ENCODE measurements around the gene RNF181.

The RNF181 gene

DNA sequence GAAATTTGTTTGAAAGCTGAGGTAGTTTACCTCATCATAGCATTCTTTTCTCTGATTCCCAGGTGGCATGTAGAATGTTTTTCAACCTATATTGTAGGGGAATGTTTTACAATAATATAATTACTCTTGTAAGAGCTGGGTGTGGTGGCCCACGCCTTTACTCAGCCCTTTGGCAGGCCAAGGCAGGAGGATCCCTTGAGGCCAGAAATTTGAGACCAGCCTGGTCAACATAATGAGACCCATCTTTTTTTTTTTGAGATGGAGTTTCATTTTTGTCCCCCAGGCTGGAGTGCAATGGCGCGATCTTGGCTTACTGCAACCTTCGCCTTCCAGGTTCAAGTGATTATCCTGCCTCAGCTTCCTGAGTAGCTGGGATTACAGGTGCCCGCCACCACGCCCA, 24.1 kb downstream of the RNF181 start:
- no peak for DNase-seq

DNA sequence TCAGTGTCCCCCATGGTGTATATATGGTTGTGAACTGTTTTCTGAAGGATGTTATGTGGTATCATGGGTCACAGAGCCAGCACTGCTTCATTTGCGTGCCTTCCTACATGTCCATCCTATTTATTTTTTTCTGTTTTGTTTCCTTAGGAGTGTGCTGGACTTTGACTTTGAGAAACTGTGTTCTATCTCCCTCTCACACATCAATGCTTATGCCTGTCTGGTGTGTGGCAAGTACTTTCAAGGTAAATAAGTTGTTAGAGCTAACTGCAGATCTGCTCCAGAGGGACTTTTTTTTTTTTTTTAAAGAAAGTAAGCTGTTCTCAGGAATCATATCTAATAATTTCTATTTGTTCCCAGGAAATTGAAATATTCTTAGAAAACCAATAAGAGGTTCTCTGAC, 25.8 kb downstream of the RNF181 start:
- no peak for DNase-seq

DNA sequence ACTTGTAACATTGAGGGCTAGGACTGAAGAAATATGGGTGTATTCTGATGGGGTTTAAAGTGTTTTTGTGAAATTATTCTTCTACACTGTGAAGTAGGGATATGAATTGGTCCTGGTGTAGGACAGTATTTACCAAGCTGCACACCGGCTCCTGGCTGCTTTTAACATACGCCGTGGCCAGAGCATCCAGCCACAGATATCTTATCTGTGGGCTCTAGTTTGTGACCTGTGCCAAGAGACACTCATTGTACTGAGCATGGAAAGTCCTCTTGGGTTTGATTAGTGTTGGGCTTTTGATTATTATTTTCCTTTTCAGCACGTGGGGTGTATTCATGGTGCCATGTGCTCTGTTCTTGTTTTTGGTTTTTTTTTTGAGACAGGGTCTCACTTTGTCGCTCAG, 28.4 kb downstream of the RNF181 start:
- no peak for DNase-seq

DNA sequence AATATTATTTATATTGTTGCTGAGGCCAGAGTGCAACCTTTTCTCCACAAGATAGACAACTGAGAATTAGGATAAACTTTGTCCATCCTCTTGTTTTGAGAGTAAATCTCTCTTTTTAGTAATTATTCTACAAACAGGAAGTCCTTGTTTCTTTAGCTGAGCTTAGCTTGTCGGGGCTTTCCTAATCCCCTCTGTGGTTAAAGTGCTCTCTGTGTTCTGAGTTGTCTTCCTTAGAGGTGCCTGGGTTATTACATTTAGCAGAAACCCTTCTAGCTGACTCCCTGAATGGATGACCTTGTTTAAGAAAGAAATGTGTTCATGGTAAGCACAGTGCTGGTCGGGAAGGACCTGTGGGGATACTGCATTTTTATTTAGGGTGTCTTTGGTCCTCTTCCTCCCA, 33.1 kb downstream of the RNF181 start:
- DNase-seq: no peak

DNA sequence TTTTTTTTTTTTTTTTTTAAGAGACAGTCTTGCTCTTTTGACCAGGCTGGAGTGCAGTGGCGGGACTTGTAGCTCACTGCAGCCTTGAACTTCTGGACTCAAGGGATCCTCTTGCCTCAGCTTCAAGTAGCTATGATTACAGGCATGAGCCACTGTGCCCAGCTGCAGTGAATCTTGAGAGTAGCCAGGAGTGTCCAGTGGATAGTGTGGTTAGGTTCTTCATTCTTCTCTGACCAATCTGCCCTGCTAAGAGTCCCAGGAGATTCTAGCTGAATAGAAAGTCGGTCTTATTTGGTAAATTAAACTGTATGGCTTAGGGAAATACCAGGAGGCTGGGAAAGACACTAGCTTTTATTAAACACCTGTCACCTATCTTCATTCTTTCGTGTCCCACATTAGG, 35.8 kb downstream of the RNF181 start:
- no peak for DNase-seq

DNA sequence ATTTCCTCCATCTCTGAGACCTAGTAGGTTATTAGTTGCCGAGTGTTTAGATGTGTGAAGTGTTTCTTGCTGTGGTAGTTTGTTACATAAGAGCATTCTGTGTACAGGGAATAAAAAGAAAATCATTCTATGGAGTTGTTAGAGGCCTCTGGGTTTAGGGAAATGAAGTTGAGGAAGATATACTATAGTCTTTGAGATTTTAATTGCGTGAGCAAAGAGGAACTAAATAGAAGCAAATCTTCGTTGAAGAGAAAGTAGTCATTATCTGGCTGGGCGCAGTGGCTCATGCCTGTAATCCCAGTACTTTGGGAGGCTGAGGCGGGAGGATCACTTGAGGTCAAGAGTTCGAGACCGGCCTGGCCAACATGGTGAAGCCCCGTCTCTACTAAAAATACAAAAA, 39.5 kb downstream of the RNF181 start:
- DNase-seq: no peak

DNA sequence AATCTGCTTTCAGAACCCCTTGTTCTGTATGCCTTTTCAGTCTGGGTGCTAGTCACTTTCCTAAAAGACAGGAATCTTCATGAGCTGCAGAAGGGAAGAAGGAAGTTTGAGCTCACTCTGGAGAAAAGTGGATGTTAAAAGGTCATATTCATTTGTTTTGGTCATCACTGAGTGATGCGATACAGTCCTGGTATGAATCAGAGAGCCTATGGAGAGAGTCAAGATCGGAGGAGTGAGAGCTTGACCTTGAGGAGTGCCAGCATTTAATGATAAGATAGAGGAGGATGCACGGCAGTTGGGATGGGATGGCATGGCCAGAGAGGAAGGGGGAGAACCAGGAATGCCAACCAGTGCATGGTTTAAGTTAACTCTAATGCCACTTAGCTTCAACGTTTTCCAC, 40.1 kb downstream of the RNF181 start:
- no peak for DNase-seq

DNA sequence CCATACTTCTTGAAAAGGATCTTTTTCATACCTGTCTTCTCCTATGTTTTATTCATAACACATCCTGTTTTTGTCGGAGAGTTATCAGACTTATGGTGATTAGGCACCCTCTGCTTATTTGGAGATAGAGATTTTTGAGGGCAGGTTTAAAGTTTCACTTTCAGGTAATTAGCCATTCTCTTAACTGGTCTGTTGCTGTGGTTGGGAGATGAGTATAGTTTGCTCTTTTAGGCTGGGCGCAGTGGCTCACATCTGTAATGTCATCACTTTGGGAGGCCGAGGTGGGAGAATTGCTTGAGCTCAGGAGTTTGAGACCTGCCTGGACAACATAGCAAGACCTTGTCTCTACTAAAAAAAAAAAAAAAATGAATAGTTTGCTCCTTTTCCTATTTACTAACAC, 47.2 kb downstream of the RNF181 start:
- DNase-seq: no peak

DNA sequence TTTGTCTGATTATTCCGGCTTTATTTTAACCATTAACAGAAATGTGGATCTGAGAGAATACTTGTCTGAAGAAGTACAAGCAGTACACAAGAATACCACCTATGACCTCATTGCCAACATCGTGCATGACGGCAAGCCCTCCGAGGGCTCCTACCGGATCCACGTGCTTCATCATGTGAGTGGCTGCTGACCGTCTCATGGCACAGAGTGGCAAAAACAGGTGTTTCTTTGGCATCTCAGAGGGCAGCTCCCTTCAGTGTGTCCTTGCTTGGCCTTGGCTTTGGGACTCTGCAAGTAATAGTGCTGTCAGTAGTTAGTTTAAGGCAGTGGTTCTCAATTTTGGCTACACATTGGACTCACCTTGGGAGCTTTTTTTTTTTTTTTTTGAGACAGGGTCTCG, 49.4 kb downstream of the RNF181 start:
- no peak for DNase-seq

DNA sequence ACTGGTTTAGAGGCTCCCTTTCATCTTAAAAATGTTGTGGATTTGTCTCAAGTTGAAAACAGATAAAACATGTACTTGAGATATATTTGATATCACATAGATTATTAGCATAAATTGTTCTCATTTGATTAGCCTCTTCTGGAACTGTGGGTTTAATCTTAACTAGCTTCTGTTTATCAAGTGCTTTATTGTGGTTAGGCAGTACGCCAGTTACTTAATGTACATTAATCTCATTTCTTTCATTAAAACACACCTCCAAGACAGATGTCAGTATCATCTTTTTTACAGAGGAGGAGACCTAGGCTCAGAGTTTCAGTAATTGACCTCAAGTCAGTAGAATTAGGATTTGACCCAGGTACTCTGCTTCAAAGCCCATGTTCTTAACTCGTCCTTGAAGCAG, 50.6 kb downstream of the RNF181 start:
- DNase-seq: no peak

All from NCI-H1417 treated with DMSO at 0.1 percent for 48 hours (cell line).